HG02759 (cell line): ENCODE results near the gene B4GAT1.
"Not testable (repeated sequence)": the region's sequence is repeated elsewhere in the genome, so short reads cannot be mapped to it uniquely, and the experiment has no call there.

Experiments
- ATAC-seq: cut with Tn5 transposase; IDR thresholded peaks from one replicate; pipeline ENCODE4 v1.9.1; 2021; ENCODE audit warnings: mild to moderate bottlenecking, moderate library complexity; ENCODE audit not compliant: unreplicated experiment

Gene B4GAT1

GRCh38 chr11:66326261-66327111 is 20.9 kb downstream of the B4GAT1 start:
- no peak for ATAC-seq

DNA sequence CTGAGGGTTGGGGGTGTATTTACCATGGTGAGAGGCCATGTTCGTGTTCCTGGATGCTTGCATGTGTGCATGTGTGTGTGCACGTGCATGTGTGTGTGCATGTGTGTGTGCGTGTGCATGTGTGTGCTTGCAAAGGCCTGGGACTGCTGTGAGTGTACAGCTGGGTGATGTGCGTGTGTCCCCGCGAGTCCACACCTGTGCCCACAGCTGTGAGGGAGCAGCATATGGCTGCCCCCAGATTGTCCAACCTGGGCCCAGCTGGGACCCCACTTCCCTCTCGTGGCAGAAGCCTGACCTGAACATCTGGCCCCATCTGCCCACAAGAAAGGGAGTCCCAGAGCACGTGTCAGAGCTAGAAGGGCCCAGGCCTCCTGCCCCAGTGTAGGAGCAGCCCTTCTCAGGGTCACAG is 22.2 kb downstream of the B4GAT1 start:
- ATAC-seq = no peak

GRCh38 chr11:66324664-66325063 is 22.8 kb downstream of the B4GAT1 start:
- no peak for ATAC-seq

- ATAC-seq = no peak
These were observed 23.7 kb downstream of the B4GAT1 start for GRCh38 chr11:66323684-66324083.

- no peak for ATAC-seq
These were observed 24.5 kb downstream of the B4GAT1 start for GRCh38 chr11:66322732-66323427.

DNA sequence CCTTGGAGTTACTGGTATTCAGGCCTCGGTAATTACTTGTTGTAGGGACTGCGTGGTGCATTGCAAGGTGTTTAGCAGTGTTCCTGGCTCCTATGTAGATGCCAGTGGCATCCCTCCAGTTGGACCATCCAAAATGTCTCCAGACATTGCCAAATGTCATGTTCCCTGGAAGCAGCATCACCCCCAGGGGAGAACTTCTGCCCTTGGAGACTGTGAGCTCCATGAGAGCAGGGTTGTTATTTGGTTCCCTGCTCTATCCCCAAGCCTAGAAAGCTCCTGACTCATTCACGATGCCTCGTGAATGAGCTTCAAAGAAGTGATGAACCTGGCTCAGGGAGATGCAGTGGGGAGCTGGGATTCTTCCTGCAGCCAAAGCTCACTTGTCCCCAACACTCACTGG is 25.8 kb downstream of the B4GAT1 start:
- no peak for ATAC-seq

- not testable (repeated sequence) for ATAC-seq
These were observed 26.7 kb downstream of the B4GAT1 start for GRCh38 chr11:66320748-66321147.

- not testable (repeated sequence) for ATAC-seq
These were observed 27.1 kb downstream of the B4GAT1 start for GRCh38 chr11:66320289-66320688.

DNA sequence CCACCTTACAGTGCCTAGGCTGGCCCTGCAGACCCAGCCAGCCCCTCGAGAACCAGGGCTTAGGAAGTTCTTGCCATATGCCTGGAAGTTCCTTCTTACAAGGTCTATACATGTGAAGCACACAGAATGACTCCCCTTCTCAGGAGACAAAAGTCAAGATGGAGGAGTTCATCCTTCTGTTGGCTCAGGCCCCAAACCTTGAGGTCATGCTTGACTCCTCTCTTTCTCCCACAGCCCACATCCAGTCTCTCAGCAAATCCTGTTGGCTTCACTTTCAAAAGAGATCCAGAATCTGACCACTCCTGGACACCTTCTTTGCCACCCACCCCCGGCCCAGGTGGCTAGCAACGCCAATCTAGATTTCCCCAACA is 28.8 kb downstream of the B4GAT1 start:
- ATAC-seq = no peak

DNA sequence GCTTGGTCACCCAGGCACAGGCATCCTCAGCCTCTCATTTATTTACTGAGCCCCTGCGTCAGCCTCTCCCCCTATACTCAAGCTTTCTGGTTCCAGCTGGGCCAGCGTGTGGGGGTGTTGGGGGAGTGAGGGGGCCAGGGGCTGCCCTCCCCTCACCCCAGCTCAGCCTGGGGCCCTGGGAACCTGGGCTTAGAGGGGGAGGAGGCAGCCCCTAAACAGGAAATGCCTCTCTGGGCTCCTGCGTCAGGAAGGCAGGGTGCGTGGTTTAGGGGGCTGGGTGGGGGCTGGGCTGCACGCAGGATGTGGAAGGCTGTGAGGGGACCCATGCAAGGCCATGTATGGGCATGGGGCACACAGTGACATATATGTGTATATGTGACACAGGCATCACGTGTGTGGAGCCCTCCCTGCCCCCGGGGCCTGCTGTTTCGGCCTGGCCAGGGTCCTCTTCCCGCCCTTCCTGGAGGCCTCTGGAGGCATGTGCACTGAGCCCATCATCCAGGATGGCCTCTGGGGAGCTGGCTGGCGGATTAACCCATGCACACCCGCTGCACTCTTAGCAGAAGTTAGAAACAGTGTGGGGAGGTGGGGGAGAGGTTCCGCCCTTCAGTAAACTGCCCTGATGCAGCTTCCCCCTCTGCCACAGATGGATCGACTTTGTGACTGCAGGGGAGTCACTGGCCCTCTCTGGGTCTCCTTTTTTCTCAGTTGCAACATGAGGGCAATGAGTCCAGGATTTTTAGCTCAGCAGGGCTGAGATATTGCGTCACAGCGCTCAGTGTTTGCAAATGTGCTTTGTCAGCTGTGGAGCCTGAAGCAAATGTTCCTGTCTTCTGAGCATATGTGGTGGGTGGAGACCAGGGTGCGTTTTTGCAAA is 29.5 kb downstream of the B4GAT1 start:
- no peak for ATAC-seq

DNA sequence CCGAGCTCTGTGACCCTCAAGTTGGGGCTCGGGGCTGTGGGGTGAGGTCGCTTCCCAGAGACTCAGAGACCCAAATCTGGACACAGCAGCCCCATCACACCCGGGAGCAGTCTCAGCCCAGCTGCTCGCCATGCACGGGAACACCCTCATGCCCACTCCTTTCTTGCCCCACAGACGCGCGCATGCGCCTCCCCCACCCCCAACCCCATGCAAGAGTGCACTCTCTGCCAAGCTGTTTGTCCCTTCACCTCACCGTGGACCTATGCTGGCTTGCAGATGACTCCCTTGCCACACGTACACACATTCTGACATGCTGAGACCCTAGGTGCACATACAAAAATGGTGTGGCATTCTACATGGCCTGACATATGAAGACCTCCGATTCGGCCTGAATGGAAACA is 30.1 kb downstream of the B4GAT1 start:
- no peak for ATAC-seq

- no peak for ATAC-seq
These were observed 30.6 kb downstream of the B4GAT1 start, which contains the start of gene CD248 for GRCh38 chr11:66316849-66317251. Gene CD248, minus strand, starts transcription at chr11:66317044. Its CDS starts 17 bp downstream, at chr11:66317027.

DNA sequence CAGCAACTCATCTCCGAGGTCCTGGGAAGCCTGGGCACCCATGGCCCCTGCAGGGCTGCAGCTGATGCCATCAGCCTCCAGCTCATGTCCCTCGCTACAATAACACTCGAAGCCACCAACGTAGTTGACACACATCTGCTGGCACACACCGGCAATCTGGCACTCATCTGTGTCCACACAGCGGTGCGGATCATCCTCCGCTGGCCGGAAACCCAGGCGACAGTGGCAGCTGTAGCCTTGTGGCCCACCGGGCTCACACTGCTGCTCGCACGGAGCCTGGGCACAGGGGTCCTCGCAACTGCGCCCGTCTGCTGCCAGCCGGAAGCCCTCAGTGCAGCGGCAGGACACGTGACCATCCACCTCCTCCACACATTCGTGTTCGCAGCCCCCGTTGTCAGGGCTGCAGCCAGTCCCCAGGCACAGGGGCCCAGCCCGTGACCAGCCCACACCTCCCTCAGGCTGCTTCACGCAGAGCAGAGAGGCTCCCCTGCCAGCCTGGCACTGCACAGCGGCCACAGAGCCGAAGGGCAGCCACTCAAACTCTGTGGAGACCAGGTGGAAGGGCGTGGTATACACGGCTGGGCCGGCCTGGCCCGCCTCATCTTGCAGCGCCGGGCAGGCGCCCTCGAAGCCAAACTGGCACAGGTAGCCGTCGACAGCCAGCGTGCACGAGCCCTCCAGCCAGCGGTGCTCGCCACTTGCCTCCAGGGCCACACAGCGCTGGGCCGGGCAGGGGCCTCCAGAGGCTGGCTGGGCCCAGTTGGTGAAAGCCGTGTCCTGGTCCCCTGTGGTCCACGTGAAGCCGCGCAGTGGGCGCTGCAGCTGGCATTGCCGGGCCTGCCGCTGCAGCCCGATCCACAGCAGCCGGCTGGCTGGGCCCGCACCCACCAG is 31.3 kb downstream of the B4GAT1 start:
- no peak for ATAC-seq

- ATAC-seq = no peak
These were observed 31.9 kb downstream of the B4GAT1 start for GRCh38 chr11:66315498-66315885.

DNA sequence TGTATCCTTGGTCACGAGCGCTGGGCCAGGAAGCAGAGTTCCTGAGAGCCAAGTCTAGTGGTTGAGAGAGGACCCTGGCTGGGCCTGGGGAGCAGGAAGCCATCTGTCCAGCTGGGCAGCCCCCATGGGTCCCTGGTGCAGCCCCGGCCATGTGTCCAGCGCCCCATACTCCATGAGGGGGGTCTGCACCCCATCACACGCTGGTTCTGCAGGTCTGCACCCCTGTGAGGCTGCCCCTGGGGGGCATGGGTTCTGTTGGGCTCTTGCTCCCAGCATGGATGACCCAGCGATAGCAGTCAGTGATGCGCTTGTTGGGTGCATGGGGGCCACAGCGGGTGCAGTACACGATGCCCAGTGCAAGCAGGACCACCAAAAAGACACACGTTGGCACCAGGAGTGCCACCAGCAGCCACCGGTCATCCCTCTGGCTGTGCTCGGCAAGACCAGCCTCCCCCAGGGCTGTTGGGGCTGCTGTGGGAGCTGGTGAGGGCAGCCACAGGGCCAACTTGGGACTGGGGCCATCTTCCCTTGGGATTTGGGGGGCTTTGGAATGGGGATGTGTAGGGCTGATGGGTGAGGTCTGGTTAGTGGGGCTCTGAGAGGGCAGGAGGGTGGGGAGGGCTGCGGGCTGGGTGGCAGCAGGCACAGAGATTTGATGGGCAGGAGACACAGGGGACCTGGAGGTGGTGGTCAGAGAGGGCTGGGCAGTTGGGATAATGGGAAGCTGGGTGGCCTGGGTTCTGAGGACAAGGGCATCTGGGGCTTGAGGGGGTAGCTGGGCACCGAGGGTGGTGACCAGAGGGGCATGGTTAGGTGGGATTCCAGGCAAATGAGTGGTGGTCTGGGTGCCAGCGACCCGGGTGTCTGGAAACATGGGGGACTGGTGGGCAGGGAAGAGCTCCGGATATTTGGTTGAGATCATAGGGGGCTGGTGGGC is 32.6 kb downstream of the B4GAT1 start:
- no peak for ATAC-seq

DNA sequence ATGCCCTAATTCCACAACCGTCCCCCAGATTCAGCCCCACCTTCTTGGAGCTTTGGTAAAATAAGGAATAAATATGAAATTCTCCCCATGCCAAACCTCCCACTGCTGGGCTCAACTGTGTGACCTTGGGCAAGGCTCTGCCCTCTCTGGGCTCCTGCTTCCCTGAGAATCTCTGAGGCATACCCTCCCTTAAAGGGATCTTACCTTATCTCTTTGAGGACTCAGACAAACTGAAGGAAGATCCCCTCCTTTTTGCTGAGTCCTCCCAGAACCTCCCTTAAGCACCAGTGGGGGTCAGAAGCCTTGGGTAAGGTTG is 33.3 kb downstream of the B4GAT1 start:
- ATAC-seq = no peak

DNA sequence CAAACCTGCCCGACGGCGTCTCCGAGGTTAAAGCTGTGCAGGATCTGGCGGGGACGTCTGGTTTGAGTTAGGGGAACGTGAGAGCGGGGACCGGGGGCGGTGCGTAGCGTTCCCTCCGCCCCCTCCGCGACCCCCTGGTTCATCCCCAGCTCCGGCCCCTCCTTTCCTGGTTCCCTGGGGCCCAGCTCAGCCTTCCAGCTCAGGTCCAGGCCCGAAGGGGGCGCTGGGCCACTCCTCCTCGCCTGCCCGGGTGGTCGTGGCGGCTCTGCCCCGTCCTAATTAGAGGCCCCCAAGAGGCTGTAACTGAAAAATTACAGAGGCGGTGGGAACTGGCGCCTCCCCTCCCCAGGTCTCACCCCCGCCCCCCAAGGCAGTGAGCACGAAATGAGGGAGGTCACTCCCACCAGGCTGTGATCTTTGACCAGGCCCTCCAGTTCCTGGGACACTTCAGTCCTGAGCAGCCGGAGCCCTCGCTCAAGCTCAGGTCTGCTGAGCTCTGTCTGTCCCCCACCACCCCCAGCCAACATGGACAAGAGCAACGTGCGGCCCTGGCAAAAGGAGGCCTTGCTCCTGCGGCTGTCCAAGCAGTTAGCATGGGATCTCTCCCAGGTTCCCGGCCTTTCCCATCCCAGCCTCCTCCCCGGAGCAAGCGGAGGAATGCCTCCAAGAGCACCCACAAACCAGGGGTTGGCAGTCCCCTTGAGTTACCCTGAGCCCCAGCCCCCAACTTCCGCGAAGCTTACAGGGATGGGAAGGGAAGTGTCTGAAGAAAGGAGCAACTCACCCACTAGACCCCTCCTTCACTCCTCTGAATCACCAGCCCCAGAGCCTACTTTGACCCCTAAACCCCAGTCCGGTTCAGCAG is 33.9 kb downstream of the B4GAT1 start:
- no peak for ATAC-seq

DNA sequence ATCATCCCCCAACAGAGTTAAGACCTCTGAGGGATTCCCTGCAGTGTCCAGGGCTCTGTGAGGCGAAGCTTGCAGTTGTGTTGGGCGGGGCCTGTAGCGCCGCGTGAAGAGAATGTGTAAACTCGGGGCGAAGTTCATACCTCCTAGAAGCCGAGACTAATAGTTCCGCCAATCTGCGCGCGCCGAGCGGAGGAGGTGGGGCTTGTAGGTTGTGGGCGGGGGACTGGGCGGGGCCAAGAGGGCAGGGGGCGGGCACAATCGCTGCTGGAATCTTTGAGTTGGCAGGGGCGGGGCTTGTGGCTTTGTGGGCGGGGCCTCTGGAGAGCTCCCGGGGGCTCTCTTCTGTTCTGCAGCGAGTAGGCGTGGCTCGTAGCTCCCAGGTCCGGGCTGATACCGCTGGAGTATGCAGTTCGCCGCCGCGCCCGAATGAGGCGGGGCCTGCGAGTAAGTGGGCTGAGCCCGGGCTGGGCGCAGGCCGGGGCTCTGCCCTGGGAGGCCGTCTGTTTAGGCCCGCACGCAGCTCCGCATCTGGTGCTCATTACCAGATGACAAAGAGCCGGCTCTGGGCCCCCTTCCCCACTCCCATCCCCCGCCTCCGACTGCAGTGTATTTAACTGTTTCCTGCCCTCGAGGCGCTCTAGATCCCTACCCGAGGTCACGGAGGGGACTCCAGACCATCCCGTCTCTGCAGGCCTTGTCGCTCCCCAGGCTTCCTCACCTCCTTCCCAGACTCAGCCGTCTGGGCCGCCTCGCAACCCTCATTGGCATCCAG is 34.7 kb downstream of the B4GAT1 start:
- ATAC-seq = peak; percentile 64
